Inflammatory macrophage treated with lipopolysaccharide for 1 hour (primary cell): ENCODE results near the gene GLIS1.

Experiments
- DNase-seq, 2 donors: peaks; one replicate each; pipeline ENCODE4 v3.0.0-alpha.2; 2020 to 2022

GLIS1 gene

GRCh38 chr1:53717025-53717804, 21.7 kb downstream of the GLIS1 start:
- DNase-seq: no peak

- DNase-seq: no peak
Observed at GRCh38 chr1:53716150-53716549, 22.8 kb downstream of the GLIS1 start.

GRCh38 chr1:53715478-53715877, 23.5 kb downstream of the GLIS1 start:
- DNase-seq: no peak

- DNase-seq: no peak
Observed at GRCh38 chr1:53712276-53712675, 26.7 kb downstream of the GLIS1 start.

GRCh38 chr1:53710584-53710983, 28.4 kb downstream of the GLIS1 start:
- DNase-seq: no peak

- no peak for DNase-seq
Observed at GRCh38 chr1:53708687-53709086, 30.3 kb downstream of the GLIS1 start.

- no peak for DNase-seq
Observed at GRCh38 chr1:53706356-53706755, 32.6 kb downstream of the GLIS1 start.

GRCh38 chr1:53705446-53706096, 33.4 kb downstream of the GLIS1 start:
- no peak for DNase-seq

- DNase-seq: no peak
Observed at GRCh38 chr1:53704804-53705445, 34.0 kb downstream of the GLIS1 start.

GRCh38 chr1:53704304-53704703, 34.7 kb downstream of the GLIS1 start:
- DNase-seq: no peak

- no peak for DNase-seq
Observed at GRCh38 chr1:53703174-53703573, 35.8 kb downstream of the GLIS1 start.

GRCh38 chr1:53702341-53702740, 36.6 kb downstream of the GLIS1 start:
- no peak for DNase-seq

- DNase-seq: no peak
Observed at GRCh38 chr1:53700776-53701175, 38.2 kb downstream of the GLIS1 start.

GRCh38 chr1:53699981-53700380, 39.0 kb downstream of the GLIS1 start:
- no peak for DNase-seq

GRCh38 chr1:53698384-53698980, 40.5 kb downstream of the GLIS1 start:
- no peak for DNase-seq

- no peak for DNase-seq
Observed at GRCh38 chr1:53697721-53698383, 41.1 kb downstream of the GLIS1 start.

- no peak for DNase-seq
Observed at GRCh38 chr1:53696990-53697389, 42.0 kb downstream of the GLIS1 start.

- no peak for DNase-seq
Observed at GRCh38 chr1:53696571-53696970, 42.4 kb downstream of the GLIS1 start.

- DNase-seq: no peak
Observed at GRCh38 chr1:53696051-53696450, 42.9 kb downstream of the GLIS1 start.

- no peak for DNase-seq
Observed at GRCh38 chr1:53695116-53695515, 43.8 kb downstream of the GLIS1 start.

- no peak for DNase-seq
Observed at GRCh38 chr1:53694718-53695091, 44.3 kb downstream of the GLIS1 start.

GRCh38 chr1:53693773-53694717, 44.9 kb downstream of the GLIS1 start:
- DNase-seq: no peak
